ENCODE measurements around the gene RTEL1.

RTEL1 gene

GRCh38 chr20:63682384-63683139, 24.4 kb downstream of the RTEL1 start (continued):
- no peak for TF ChIP-seq ZSCAN5A (tag by site-specific recombination; IDR thresholded peaks at IDR 0.05)
- peak; percentile 96 for TF ChIP-seq ZIC2 (tag by site-specific recombination; IDR thresholded peaks at IDR 0.05)
- no peak for TF ChIP-seq ZNF121 (tag by site-specific recombination; IDR thresholded peaks at IDR 0.05)
- TF ChIP-seq ZNF629 (tag by site-specific recombination; IDR thresholded peaks at IDR 0.05): peak; percentile 36; the same call in 1 of the 2 replicates
- TF ChIP-seq ZNF544 (tag by site-specific recombination; IDR thresholded peaks at IDR 0.05): no peak
- peak; percentile 69 for TF ChIP-seq SCRT2 (tag by site-specific recombination; IDR thresholded peaks at IDR 0.05)
- TF ChIP-seq ZNF558 (tag by site-specific recombination; IDR thresholded peaks at IDR 0.05): no peak
- no peak for TF ChIP-seq ZNF670 (tag by site-specific recombination; IDR thresholded peaks at IDR 0.05; ENCODE audit: low read depth)

- peaks cover 0 to 5% of the 10 kb centered on the region in 2 experiments; a peak in 1 of 3 replicates for H3K36me3 ChIP-seq (ENCODE audit: control insufficient read depth in 2 of 2, insufficient read depth in 1 of 2, low read length in 2 of 2)
- no peak for TF ChIP-seq ZFP41 (tag by site-specific recombination; IDR thresholded peaks at IDR 0.05; ENCODE audit: borderline replicate concordance)
- no peak for TF ChIP-seq INSM2 (tag by site-specific recombination; IDR thresholded peaks at IDR 0.05)
- TF ChIP-seq HIC1 (tag by site-specific recombination; IDR thresholded peaks at IDR 0.05): 0 out of 2 replicates have a peak, but pooled peaks have one; percentile 37
- TF ChIP-seq ZBTB17 (tag by site-specific recombination; IDR thresholded peaks at IDR 0.05): no peak
- no peak for TF ChIP-seq ZNF473 (tag by site-specific recombination; IDR thresholded peaks at IDR 0.05)
- TF ChIP-seq ZNF157 (tag by site-specific recombination; IDR thresholded peaks at IDR 0.05): no peak
- TF ChIP-seq ZBTB8A (tag by site-specific recombination; IDR thresholded peaks at IDR 0.05): no peak
- no peak for TF ChIP-seq ZNF449 (tag by site-specific recombination; IDR thresholded peaks at IDR 0.05)
- no peak for TF ChIP-seq ZNF785 (tag by site-specific recombination; IDR thresholded peaks at IDR 0.05)
- peak; percentile 22; the same call in 1 of the 2 replicates for TF ChIP-seq GLIS2 (tag by site-specific recombination; IDR thresholded peaks at IDR 0.05)
- TF ChIP-seq KLF10 (tag by site-specific recombination; IDR thresholded peaks at IDR 0.05): no peak
- H3K4me3 ChIP-seq (ENCODE audit: low read depth, low read length): no peak overlapping the region
- H3K9me3 ChIP-seq (ENCODE audit: control insufficient read depth, insufficient read depth, low read depth, low read length): no peaks in the 10 kb centered on the region
- ChIA-PET CTCF (no interaction called here), POLR2A (no interaction called here)
- H3K4me1 ChIP-seq (ENCODE audit: control insufficient read depth, insufficient read depth, low read length): no peaks in the 10 kb centered on the region
- H3K27ac ChIP-seq (ENCODE audit: extremely low read depth, low read depth, low read length): no peak overlapping the region
Observed at GRCh38 chr20:63685269-63686026, 27.3 kb downstream of the RTEL1 start.

All from HEK293 (cell line).